ENCODE measurements around the gene NBEAL1.

NBEAL1 gene

DNA sequence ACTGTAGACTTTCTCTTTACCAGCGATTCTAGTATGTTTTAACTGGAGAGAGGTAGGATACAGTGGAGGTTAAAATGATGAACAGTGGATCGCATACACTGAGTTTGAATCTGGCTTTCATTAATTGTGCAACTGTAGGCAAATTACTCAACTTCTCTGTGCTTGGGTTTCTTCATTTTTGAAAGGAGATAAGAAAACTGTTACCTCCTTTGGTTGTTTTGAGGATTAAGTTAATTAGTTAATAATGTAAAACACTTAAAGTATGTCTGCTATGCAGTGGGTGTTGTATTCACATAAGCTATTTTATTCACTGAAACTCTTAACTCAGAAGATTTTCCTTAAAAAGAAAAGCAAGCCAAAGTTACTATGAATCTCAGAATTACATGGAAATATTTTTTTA, 112.3 kb downstream of the NBEAL1 start:
- no peak overlapping the region for H3K27ac ChIP-seq (ENCODE audit: extremely low read depth, low read depth, low read length)
- no peak overlapping the region for H3K4me3 ChIP-seq (ENCODE audit: low read depth, low read length)
- TF ChIP-seq OSR2 (tag by site-specific recombination; IDR thresholded peaks at IDR 0.05) (no peak), KLF16 (tag by site-specific recombination; IDR thresholded peaks at IDR 0.05) (no peak), ZNF704 (tag by site-specific recombination; IDR thresholded peaks at IDR 0.05) (no peak), ZNF548 (tag by site-specific recombination; IDR thresholded peaks at IDR 0.05) (no peak), ZNF610 (tag by site-specific recombination; IDR thresholded peaks at IDR 0.05; ENCODE audit: borderline replicate concordance) (no peak), ZNF629 (tag by site-specific recombination; IDR thresholded peaks at IDR 0.05) (no peak), KLF9 (tag by site-specific recombination; IDR thresholded peaks at IDR 0.05; ENCODE audit: low read depth) (no peak), ZSCAN18 (tag by site-specific recombination; IDR thresholded peaks at IDR 0.05) (no peak)
- ChIA-PET POLR2A (no interaction called here), CTCF (no interaction called here)
- H3K4me1 ChIP-seq (ENCODE audit: control insufficient read depth, insufficient read depth, low read length), result no peaks in the 10 kb centered on the region
- H3K36me3 ChIP-seq (ENCODE audit: control insufficient read depth in 2 of 2, insufficient read depth in 1 of 2, low read length in 2 of 2), result peaks cover 11 to 12% of the 10 kb centered on the region in 2 experiments; a peak in 2 of 3 replicates
- H3K9me3 ChIP-seq (ENCODE audit: control insufficient read depth, insufficient read depth, low read depth, low read length), result no peaks in the 10 kb centered on the region

DNA sequence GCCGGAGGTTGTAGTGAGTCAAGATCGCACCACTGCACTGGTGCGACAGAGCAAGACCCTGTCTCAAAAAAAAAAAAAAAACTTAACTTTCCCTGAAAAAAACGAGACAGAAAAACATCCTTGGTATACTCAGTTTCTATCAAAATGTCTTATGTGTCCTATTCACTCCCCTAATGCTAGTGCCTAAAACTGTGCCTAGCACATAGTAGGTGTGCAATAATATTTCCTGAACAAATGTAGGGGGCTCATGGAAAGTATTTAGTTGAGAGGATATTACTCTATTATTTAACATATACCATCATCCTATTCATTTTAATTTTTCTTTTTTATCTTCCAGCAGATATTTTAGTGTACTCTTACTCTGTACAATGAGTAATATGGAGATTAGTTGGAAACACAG, 120.4 kb downstream of the NBEAL1 start:
- H3K4me3 ChIP-seq (ENCODE audit: low read depth, low read length), result no peak overlapping the region
- ChIA-PET POLR2A (no interaction called here), CTCF (no interaction called here)
- H3K27ac ChIP-seq (ENCODE audit: extremely low read depth, low read depth, low read length), result no peak overlapping the region
- no peaks in the 10 kb centered on the region for H3K9me3 ChIP-seq (ENCODE audit: control insufficient read depth, insufficient read depth, low read depth, low read length)
- TF ChIP-seq ZNF26 (tag by site-specific recombination; IDR thresholded peaks at IDR 0.05) (no peak), ZNF600 (tag by site-specific recombination; IDR thresholded peaks at IDR 0.05) (no peak), WT1 (tag by site-specific recombination; IDR thresholded peaks at IDR 0.05) (no peak), ZNF626 (tag by site-specific recombination; IDR thresholded peaks at IDR 0.05) (no peak), ZFHX2 (tag by site-specific recombination; conservative IDR thresholded peaks at IDR 0.05) (no peak), ZNF214 (tag by site-specific recombination; IDR thresholded peaks at IDR 0.05; ENCODE audit: borderline replicate concordance) (no peak), ZNF776 (tag by site-specific recombination; IDR thresholded peaks at IDR 0.05; ENCODE audit: borderline replicate concordance) (no peak), ZNF514 (tag by site-specific recombination; IDR thresholded peaks at IDR 0.05) (no peak), ZNF223 (tag by site-specific recombination; IDR thresholded peaks at IDR 0.05) (no peak)
- no peaks in the 10 kb centered on the region for H3K4me1 ChIP-seq (ENCODE audit: control insufficient read depth, insufficient read depth, low read length)
- H3K36me3 ChIP-seq (ENCODE audit: control insufficient read depth in 2 of 2, insufficient read depth in 1 of 2, low read length in 2 of 2), result peaks cover 7 to 9% of the 10 kb centered on the region in 2 experiments; a peak in 2 of 3 replicates

DNA sequence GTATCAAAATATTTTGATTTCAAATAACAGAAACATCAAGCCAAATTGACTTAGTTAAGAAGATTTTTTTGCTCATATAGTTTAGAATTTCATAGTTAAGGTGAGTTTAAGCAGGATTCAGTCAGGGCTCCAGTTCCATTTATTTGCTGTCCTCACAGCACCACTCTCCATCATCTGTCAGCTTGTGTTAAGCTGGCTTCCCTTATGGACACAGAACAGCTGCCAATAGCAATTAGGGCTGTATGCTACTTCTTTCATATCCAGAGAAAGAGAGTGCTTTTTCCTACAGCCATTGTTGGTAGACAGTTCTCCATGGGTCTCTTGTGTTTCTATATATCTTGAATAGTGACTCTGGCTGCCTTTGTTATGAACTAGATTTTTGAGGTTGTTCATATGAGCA, 128.7 kb downstream of the NBEAL1 start:
- TF ChIP-seq ZFP3 (tag by site-specific recombination; IDR thresholded peaks at IDR 0.05; ENCODE audit: low read depth) (no peak), ZNF324 (tag by site-specific recombination; IDR thresholded peaks at IDR 0.05) (no peak)
- H3K4me1 ChIP-seq (ENCODE audit: control insufficient read depth, insufficient read depth, low read length), result no peaks in the 10 kb centered on the region
- POLR2A ChIA-PET, result no interaction called here
- CTCF ChIA-PET, result no interaction called here
- peaks cover 5 to 9% of the 10 kb centered on the region in 2 experiments; a peak in 2 of 3 replicates for H3K36me3 ChIP-seq (ENCODE audit: control insufficient read depth in 2 of 2, insufficient read depth in 1 of 2, low read length in 2 of 2)
- H3K4me3 ChIP-seq (ENCODE audit: low read depth, low read length), result no peak overlapping the region
- no peak overlapping the region for H3K27ac ChIP-seq (ENCODE audit: extremely low read depth, low read depth, low read length)
- H3K9me3 ChIP-seq (ENCODE audit: control insufficient read depth, insufficient read depth, low read depth, low read length), result no peaks in the 10 kb centered on the region
